OCI-M2 (cell line): ENCODE data around the gene PRPS2.

Source experiments
- DNase-seq: peaks from one replicate; lab custom pipeline; 2025; ENCODE audit not compliant: unreplicated experiment; lab: John Stamatoyannopoulos, UW

PRPS2 gene

DNA sequence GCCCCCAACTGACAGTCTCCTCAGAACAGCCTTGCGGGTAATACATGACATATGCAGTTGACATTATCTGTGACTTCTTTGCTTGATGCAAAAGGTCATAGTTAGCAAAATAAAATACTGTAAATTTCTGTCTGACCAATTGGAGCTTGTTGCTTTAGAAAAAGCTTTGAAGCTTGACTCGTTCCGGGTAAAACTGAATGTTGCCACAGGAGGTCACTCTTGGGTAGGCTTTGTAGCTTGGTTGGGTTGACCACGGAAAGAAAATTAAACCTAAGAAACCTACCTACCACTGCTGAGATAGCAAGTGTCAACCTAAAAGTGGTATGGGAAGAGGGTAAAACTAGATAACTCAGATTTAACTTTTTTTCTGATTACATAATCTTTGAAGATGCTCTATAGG lies 23.2 kb downstream of the PRPS2 start:
- DNase-seq: no peak

DNA sequence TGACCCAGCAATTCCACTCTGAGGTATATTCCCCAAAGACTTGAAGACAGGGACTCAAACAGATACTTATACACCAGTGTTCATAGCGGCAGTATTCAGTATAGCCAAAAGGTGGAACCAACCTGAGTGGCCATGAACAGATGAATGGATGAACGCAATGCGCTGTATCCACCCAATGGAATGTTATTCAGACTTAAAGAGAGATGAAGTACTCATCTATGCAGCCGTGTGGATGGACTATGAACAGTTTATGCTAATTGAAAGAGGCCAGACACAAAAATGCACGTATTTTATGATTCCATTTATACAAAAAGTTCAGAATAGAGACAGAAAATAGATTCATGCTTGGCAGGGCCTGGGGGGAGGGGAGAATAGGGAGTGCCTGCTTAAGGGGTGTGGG lies 26.3 kb downstream of the PRPS2 start:
- no peak for DNase-seq

- DNase-seq: no peak
Measured at GRCh38 chrX:12819222-12819621, 28.0 kb downstream of the PRPS2 start.

- DNase-seq: no peak
Measured at GRCh38 chrX:12820737-12821136, 29.5 kb downstream of the PRPS2 start.

DNA sequence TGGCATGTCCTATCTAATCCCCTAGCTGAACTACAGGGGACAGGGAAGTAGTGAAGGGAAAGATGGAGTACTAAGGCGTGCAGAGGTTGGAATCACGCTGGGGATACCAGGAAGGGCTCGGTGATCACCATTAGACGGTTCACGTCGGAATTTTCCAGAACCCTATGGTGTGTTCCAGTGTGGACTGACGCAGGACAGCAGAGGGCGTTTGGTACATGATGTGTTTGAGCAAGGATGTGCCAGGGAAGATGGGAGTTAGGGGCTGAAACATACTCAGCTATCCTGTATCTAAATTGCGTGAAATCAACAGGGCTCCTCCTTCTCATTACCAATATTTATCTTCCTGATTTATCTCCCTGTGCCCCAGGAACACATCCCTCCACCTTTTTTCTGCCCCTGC lies 33.7 kb downstream of the PRPS2 start:
- DNase-seq: no peak

DNA sequence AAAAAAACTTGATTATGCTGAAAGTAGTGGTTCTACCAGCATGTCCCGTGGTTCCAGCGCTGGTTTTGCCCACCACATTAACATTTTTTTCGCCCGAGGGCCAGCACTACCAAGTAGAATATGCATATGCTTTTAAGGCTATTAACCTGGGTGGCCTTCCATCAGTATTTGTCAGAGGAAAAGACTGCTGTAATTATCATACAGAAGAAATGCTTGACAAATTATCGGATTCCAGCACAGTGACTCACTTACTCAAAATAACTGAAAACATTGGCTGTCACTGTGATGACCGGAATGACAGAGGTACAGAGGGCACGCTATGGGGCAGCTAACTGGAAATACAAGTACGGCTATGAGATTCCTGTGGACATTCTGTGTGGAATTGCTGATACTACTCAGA lies 34.6 kb downstream of the PRPS2 start:
- DNase-seq: no peak

GRCh38 chrX:12843061-12843667 lies 52.0 kb downstream of the PRPS2 start:
- no peak for DNase-seq

- no peak for DNase-seq
Measured at GRCh38 chrX:12843668-12844279, 52.6 kb downstream of the PRPS2 start.

GRCh38 chrX:12844319-12844718 lies 53.1 kb downstream of the PRPS2 start:
- DNase-seq: no peak

DNA sequence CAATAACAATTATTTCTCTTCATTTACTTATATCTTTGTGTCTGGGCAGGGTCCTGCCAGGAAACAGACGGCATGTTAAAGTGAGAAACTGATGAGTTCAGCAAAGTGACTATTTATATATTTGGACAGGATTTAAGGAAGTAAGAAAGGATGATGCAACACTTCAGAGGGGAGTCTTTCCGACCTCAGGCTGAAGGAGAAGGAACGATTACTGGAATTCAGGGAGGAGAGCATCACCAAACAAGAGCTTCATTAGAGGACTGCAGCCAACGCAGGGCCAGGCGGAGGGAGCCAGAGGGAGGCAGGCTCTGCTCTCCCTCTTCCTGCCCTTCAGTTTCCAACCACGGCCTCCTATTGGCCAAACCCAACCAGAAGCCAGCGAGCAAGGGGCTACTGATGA lies 74.1 kb downstream of the PRPS2 start:
- DNase-seq: no peak

DNA sequence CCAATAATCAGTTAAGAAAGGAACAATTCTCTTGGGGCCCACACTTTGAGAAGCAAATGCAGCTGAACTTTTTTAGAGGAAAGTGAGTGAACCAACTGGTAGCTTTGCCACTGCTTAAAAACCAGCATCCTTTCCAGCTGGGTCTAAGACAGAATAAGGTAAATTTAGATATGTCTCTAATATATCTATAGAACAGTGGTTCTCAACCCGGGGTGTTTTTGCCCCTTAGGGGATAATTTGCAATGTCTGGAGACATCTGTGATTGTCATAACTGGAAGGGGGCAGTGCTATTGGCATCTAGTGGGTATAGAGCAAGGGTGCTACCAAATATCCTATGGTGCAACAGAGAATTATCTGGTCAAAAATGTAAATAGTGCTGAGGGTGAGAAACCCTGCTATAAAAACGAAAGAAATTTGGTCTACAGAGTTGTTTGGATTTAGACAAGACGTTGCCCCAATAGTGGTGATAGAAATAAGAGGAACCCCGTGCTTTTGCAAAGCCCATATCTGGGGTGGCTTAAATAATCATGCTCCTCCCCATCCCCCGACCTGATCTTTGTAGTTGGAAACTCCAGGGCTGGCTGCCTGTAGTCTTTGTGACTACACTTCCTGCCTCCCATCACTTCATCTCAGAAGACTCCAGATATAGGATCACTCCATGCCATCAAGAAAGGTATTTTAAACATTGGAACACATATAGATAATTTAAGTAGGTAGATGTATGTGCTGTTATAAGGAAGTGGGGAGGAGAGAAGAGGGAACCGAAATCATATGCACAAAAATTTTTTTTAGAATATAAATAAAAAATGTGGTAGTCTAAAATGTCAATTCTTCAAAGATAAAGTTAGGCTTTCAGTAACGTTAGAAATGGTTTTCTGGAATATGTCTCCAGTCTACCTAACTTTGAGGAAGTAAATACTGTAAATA lies 75.5 kb downstream of the PRPS2 start, which contains the start of gene TLR7:
Gene TLR7 (plus strand): TSS at position 622 of the 927 bp plus-strand sequence. CDS start 507 bp downstream, outside the sequence.
- DNase-seq: no peak

DNA sequence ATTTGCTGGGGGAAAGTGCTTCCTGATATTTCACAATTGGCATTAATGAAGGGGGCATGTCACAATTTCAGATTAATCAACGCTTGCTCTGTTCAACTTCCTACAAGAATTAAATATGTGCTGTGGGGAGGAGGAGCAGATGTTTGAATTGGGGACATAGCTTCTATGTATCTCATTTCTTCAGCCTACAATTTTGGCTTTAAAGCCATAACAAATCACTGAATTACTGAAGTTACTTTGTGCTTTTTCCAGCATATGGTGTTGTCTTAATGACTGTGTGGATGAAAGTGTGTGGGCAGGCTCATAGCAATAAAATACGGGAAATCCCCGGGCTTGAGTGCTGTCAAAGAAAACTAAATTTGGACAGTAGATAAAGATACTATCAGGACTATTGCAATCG lies 76.5 kb downstream of the PRPS2 start:
- no peak for DNase-seq

- no peak for DNase-seq
Measured at GRCh38 chrX:12868747-12869146, 77.5 kb downstream of the PRPS2 start.

DNA sequence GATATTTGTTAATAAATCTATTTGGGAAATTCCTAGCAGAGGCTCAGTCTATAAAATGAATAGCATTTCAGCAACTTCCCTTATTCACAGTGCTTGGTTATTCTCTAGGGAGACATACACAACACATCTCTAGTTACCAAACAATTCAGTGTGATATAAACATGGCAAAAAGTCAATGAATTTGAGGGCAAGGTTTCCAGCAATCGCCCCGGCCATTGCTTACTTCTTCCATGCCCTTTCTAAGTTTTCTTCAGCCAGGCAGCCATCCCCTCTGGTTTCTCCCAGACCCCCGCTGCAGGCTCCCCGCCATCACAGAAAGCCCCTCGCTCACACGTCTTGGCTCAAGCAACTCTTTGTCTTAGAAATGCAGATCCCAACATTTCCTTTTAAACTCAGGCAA lies 80.0 kb downstream of the PRPS2 start:
- DNase-seq: no peak

DNA sequence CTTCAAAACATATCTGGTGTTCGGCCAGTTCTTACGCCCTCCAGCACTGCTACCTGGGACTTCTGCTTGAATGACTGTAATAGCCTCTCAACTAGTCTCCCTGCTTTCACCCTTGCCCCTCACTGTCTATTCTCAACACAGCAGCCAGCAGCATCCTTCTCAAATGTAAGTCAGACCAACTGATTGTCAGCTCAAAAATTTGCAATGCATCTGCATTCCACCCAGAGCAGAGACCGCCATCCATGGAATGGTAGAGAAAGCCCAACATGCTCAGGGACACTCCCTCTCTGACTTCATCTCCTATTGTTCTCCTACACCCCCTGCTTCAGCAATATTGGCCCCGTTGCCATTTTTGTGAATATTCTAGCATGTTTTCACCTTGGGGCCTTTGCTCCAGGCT lies 81.5 kb downstream of the PRPS2 start:
- no peak for DNase-seq
